GM12874 (cell line): Measurements from ENCODE around the gene NAPEPLD.

Source experiments
- TF ChIP-seq, protein P1 (sequence below): IDR thresholded peaks from 2 replicates; pipeline ENCODE4 v1.5.1; 2011; ENCODE audit warnings: low read depth, mild to moderate bottlenecking, control low read depth, low read length, moderate library complexity; ENCODE audit not compliant: insufficient read depth

NAPEPLD gene

DNA sequence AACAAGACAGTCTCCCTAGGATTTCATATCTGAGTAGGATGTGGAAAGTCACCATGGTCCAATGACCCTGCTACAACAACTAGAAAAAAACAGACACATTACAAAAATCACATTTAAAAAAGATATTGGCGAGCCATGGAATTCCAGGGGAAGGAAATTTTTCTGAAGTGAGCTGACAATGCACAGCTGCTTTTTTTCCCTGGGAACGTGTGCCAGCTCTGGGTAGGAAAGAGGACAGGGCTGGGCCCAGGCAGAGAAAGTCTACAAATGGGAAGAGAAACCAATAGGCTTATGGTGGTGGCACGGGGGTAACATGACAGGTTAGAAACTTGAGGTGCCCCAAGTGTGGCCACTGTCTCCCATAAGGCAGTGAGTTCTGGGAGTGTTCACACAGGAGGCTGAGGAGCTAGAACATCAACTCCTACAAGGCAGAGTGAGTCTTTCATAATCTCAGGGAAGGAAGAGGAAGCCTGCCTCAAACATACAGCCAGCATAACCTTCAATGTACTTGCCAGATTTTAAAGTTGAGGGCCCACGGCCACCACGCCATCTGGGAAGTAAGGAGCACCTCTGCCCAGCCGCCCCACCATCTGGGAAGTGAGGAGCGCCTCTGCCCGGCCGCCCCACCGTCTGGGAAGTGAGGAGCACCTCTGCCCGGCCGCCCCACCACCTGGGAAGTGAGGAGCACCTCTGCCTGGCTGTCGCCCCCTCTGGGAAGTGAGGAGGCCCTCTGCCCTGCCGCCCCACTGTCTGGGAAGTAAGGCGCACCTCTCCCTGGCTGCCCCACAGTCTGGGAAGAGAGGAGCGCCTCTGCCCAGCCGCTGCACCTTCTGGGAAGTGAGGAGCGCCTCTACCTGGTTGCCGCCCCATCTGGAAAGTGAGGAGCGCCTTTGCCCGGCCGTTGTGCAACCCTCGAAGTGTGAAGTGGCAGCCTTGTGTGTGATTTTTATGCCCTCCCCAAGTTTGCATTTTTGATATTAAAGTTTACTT, 80.2 kb downstream of the NAPEPLD start:
- TF ChIP-seq, protein P1, sequence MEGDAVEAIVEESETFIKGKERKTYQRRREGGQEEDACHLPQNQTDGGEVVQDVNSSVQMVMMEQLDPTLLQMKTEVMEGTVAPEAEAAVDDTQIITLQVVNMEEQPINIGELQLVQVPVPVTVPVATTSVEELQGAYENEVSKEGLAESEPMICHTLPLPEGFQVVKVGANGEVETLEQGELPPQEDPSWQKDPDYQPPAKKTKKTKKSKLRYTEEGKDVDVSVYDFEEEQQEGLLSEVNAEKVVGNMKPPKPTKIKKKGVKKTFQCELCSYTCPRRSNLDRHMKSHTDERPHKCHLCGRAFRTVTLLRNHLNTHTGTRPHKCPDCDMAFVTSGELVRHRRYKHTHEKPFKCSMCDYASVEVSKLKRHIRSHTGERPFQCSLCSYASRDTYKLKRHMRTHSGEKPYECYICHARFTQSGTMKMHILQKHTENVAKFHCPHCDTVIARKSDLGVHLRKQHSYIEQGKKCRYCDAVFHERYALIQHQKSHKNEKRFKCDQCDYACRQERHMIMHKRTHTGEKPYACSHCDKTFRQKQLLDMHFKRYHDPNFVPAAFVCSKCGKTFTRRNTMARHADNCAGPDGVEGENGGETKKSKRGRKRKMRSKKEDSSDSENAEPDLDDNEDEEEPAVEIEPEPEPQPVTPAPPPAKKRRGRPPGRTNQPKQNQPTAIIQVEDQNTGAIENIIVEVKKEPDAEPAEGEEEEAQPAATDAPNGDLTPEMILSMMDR: no peak

DNA sequence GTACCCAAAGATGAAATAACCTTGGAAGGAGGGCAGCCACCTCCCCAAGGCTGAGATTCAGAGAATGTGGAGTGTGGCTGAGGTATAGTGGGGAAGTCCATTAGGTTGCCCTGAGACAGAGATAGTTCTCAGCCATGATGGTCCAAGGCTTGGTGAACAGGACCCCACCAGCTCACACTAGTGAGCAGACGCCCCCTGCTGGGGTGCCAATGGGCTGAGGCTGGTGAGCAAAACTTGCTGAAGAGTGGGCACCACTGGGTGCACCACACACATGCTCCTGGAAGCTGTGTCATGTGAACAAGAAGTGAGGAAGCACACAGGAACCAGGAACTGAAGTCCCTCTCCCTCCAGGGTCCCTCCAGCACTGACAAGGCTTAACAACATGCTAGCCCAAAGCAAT, 83.2 kb downstream of the NAPEPLD start:
- TF ChIP-seq, protein P1: peak; percentile 78

DNA sequence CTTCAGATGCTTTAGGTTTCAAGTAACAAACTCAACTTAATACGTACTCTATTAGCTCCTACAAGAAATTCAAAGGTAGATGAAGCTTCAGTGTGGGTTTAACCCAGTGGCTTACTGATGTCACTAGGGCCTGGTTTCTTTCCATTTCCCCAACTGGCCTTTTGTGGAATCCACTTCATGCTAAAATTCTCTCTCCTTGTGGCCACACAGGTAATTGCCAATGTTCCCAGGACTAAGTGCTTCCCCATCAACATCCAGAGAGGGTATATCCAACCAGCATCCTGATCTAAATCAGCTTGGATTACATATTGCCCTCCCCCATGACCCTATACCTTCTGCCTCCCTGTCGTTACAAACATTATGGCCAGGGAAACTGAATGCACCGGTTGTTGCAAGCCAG, 85.0 kb downstream of the NAPEPLD start:
- TF ChIP-seq, protein P1: no peak

DNA sequence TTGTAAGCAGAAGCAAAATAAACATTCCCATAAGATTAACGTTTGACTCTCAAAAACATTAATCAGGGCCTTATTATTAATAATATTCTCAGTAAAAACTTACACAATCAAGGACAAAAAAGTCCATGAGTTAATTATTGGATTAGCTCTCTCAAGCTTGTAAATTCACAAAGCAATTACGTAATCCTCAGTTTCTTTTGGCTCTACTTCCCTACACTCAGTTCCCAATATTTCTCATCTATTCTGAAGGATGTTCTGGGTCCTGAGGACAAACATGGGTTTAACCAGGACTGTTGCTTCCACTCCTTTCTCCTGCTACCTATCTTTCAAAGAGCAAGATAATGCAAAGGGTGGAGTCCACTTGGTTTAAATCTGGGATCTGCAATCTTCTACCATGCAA, 89.4 kb downstream of the NAPEPLD start:
- TF ChIP-seq, protein P1: no peak

DNA sequence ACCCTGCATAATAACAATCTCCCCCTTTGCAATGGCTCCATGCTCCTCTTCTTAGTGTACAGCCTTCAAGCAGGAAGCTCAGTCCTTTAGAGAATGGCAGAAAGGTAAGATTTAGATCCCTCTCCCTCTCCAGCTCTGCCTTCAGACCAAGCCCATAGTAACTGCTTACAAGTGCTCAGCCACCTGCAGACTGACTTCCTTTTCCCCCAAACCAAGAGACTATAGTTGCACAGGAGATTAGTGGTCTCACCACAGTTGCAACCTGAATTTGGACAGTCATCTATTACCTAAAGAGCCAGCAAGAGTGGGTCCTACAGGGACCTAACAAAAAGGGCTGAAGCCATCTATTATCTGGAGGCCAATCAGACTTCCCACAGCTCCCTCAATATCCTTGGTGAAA, 90.8 kb downstream of the NAPEPLD start:
- TF ChIP-seq, protein P1: no peak

DNA sequence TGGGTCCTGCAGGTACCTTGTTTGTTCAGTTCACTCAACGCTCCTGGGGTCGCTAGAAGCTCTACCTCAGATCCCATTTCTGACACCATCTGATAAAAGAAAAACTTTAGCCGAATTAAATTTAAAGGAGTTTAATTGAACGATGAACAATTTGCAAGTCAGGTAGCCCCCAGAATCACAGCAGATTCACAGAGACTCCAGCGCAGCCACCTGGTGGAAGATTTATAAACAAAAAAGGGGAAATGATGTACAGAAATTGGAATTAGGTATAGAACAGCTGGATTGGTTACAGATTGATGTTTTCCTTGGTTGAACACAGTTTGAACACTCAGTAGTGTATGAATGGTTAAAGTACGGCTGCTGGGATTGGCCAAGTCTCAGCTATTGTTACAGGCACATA, 97.4 kb downstream of the NAPEPLD start:
- TF ChIP-seq, protein P1: no peak
